ENCODE data around the gene TBL1XR1.

The TBL1XR1 gene

DNA sequence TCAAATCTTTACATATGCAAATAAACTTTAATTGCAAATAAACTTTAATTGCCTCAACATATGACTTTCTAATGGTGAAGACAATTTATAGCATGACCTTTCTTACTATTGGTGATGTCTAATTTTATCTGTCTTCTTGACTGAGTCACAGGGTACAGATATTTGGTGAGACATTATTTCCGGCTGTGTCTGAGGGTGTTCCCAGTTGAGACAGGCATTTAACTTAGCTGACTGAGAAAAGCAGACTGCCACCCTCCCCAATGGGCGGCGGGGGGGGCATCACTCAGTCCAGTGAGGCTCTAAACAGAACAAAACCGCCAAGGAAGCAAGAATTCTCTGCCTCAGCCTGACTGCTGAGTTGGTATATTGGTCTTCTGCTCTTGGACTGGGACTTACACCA, 160.0 kb downstream of the TBL1XR1 start:
- peak; percentile 62 for DNase-seq (ENCODE audit: low read depth)

DNA sequence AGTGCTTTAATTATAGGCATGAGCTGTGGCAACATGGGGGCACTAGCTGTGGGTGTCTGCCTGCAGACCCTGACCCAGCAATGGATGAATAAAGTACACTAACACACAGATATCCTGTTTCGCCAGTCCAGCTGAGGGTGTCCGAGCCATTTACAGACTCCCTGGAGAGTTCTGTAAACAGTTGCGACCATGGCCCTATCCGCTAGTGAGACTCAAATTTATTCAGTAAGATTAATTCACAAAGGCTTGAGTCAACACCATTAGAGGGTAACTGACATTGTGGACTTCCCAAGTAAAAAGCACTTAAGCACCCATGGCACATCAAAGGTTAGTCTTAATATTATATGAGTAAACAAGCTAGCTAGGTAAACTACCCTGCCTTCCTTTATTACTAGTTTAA, 161.6 kb downstream of the TBL1XR1 start:
- H3K4me3 ChIP-seq (ENCODE audit: low read length) = no peak overlapping the region
- TF ChIP-seq, protein P1, sequence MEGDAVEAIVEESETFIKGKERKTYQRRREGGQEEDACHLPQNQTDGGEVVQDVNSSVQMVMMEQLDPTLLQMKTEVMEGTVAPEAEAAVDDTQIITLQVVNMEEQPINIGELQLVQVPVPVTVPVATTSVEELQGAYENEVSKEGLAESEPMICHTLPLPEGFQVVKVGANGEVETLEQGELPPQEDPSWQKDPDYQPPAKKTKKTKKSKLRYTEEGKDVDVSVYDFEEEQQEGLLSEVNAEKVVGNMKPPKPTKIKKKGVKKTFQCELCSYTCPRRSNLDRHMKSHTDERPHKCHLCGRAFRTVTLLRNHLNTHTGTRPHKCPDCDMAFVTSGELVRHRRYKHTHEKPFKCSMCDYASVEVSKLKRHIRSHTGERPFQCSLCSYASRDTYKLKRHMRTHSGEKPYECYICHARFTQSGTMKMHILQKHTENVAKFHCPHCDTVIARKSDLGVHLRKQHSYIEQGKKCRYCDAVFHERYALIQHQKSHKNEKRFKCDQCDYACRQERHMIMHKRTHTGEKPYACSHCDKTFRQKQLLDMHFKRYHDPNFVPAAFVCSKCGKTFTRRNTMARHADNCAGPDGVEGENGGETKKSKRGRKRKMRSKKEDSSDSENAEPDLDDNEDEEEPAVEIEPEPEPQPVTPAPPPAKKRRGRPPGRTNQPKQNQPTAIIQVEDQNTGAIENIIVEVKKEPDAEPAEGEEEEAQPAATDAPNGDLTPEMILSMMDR (IDR thresholded peaks at IDR 0.05; ENCODE audit: insufficient read depth, low read depth, low read length, missing control alignments) = no peak
- no peak for DNase-seq (ENCODE audit: low read depth)

More for the DNA sequence above, 160.0 kb downstream of the TBL1XR1 start:
- H3K4me3 ChIP-seq (ENCODE audit: low read length) = no peak overlapping the region
- TF ChIP-seq, protein P1 (IDR thresholded peaks at IDR 0.05; ENCODE audit: insufficient read depth, low read depth, low read length, missing control alignments) = no peak

DNA sequence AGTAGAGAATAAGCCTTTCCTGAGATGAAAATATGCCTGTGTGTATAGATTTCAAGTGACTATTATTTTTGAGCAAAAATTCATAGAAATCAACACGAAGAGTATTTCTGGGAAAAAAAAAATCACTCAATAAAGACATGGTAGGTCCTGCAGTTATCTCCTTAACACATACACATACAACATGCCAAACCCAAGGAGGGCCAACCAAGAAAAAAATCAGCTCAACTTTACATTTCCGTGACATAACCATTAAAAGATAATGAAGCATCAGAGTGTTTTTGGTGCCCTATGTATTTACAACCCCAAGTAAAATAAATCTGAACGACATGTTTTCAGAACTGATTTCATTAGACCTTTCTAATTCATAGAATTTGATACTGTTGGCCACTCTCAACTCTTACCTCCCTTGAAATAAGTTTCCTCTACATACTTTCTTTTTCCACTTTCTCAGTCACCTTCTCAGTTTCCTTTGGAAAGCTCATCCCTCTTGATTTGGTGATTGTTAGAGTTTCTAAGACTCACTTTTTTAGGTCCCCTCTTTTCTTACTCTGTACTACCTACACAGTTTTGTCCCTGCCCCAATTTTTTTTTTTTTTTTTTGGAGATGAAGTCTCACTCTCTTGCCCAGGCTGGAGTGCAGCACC, 162.3 kb downstream of the TBL1XR1 start:
- TF ChIP-seq, protein P1 (IDR thresholded peaks at IDR 0.05; ENCODE audit: insufficient read depth, low read depth, low read length, missing control alignments) = no peak
- DNase-seq (ENCODE audit: low read depth) = no peak
- no peak overlapping the region for H3K4me3 ChIP-seq (ENCODE audit: low read length)

DNA sequence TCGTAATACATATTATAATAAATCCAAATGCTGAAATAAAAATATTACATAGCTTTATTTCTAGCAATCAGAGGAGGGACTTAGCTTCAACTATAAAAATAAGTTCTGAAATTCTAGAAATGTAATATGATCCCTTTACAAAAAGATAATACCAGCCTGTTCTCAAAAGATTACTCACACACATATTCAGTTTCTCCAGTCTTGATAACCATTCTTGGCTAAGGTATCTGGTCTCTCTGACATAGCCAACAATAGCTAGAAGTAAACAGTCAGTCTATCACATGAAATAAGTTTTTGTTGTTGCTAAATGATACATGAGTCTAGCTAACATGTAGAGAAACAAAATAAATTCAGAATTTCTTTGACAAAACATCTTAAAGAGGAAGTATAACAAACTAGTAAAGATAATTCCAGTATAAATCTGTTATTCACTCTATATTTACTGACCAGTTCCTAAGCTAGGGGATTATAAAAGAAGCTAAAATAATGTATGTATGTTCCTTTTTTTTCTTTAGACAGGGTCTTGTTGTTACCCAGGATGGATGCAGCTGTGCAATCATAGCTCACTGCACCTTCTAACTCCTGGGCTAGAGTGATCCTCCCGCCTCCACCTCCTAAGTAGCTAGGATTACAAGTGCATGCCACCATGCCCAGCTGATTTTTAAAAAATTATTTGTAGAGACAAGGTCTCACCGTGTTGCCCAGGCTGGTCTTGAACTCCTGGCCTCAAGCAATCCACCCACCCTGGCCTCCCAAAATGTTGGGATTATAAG, 170.6 kb downstream of the TBL1XR1 start:
- DNase-seq (ENCODE audit: low read depth) = no peak
- TF ChIP-seq, protein P1 (IDR thresholded peaks at IDR 0.05; ENCODE audit: insufficient read depth, low read depth, low read length, missing control alignments) = no peak
- no peak overlapping the region for H3K4me3 ChIP-seq (ENCODE audit: low read length)

GRCh38 chr3:177015881-177016280, 181.4 kb downstream of the TBL1XR1 start:
- no peak for DNase-seq (ENCODE audit: low read depth)
- H3K4me3 ChIP-seq (ENCODE audit: low read length) = no peak overlapping the region
- TF ChIP-seq, protein P1 (IDR thresholded peaks at IDR 0.05; ENCODE audit: insufficient read depth, low read depth, low read length, missing control alignments) = no peak

- TF ChIP-seq, protein P1 (IDR thresholded peaks at IDR 0.05; ENCODE audit: insufficient read depth, low read depth, low read length, missing control alignments) = no peak
- no peak for DNase-seq (ENCODE audit: low read depth)
Observed at GRCh38 chr3:177013681-177014280, 183.5 kb downstream of the TBL1XR1 start.

More at GRCh38 chr3:177013681-177014280, 183.5 kb downstream of the TBL1XR1 start:
- no peak overlapping the region for H3K4me3 ChIP-seq (ENCODE audit: low read length)

All from epithelial cell of esophagus (primary cell).